Panc1 (cell line): ENCODE data around the gene DROSHA.

Experiments used
- CTCF ChIP-seq: fragments of 450-650 bp; IDR thresholded peaks from 2 replicates; pipeline ENCODE4 v1.5.1; 2017; ENCODE audit warnings: mild to moderate bottlenecking
- POLR2AphosphoS5 ChIP-seq: IDR thresholded peaks from 2 replicates; pipeline ENCODE4 v1.6.1; 2012; ENCODE audit warnings: mild to moderate bottlenecking, low read depth, low read length, moderate library complexity
- REST ChIP-seq, 2 experiments: IDR thresholded peaks; 2 replicates each; pipeline ENCODE4 v1.6.1; 2011 to 2012; ENCODE audit warnings: low read depth in 2 of 2, control low read depth in 1 of 2, low read length in 1 of 2, mild to moderate bottlenecking in 1 of 2, moderate library complexity in 1 of 2; ENCODE audit not compliant: insufficient read depth in 1 of 2
- SIN3A ChIP-seq: IDR thresholded peaks from 2 replicates; pipeline ENCODE4 v1.6.1; 2012; ENCODE audit warnings: low read depth, mild to moderate bottlenecking, low read length, moderate library complexity, borderline replicate concordance; ENCODE audit not compliant: insufficient read depth
- TCF7L2 ChIP-seq: IDR thresholded peaks from 2 replicates; pipeline ENCODE4 v1.6.1; 2011; ENCODE audit warnings: mild to moderate bottlenecking, low read depth, low read length, inconsistent platforms

DNA sequence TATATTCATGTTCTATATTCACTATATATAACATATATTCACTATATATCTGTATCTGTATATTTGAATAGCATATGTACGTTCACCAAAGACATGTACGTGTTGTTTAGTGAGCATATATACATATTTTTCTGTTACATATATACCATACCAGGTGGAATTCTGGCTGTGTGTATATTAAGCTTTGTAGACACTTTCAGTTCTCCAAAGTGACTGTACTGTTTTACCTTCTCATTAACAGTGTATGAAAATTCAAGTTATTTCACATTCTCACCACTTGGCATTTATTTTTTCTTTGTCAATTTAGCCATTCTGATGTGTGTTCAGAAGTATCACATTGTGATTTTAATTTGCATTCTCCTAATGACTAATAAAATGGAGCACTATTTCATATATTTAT, 52.2 kb downstream of the DROSHA start:
- no peak for TF ChIP-seq CTCF
- no peak for TF ChIP-seq TCF7L2
- no peak for TF ChIP-seq POLR2AphosphoS5
- no peak for TF ChIP-seq SIN3A
- no peak for TF ChIP-seq REST (IDR thresholded peaks at IDR 0.05; ENCODE audit: insufficient read depth in 1 of 2, low read depth in 2 of 2, low read length in 1 of 2)
